Liver (tissue), 9 donors: ENCODE results near the gene ELP5. TPM values are rescaled to one million over a fixed set of nuclear protein-coding genes. Genes with fewer than 3 reads are reported as not detected.

Source experiments
- DNase-seq: peaks from one replicate; pipeline ENCODE4 v3.0.0-alpha.2; 2017; ENCODE audit warnings: low spot score
- H3K27ac ChIP-seq, 2 donors: one replicate each; pipeline ENCODE4 v1.7.0; 2013; ENCODE audit warnings: inconsistent platforms in 2 of 2, low read length in 2 of 2, control low read depth in 1 of 2, low read depth in 1 of 2, mild to moderate bottlenecking in 1 of 2
- H3K27me3 ChIP-seq, 4 donors: one replicate each; pipeline versions ENCODE4 v1.6.1 to v1.7.0; 2013; ENCODE audit warnings: low read length in 3 of 4, inconsistent platforms in 1 of 4, mild to moderate bottlenecking in 1 of 4, moderate library complexity in 1 of 4; ENCODE audit not compliant: control insufficient read depth in 4 of 4, insufficient read depth in 4 of 4
- H3K36me3 ChIP-seq, 4 donors: one replicate each; pipeline versions ENCODE4 v1.6.1 to v1.7.0; 2013; ENCODE audit warnings: low read length in 3 of 4, mild to moderate bottlenecking in 3 of 4, low read depth in 1 of 4, moderate library complexity in 1 of 4; ENCODE audit not compliant: control insufficient read depth in 4 of 4, insufficient read depth in 3 of 4
- H3K4me1 ChIP-seq, 4 donors: one replicate each; pipeline versions ENCODE4 v1.6.1 to v1.7.0; 2013; ENCODE audit warnings: low read length in 3 of 4, mild to moderate bottlenecking in 3 of 4, moderate library complexity in 1 of 4; ENCODE audit not compliant: control insufficient read depth in 4 of 4, insufficient read depth in 4 of 4
- H3K4me3 ChIP-seq, 3 donors: one replicate each; pipeline versions ENCODE4 v1.6.1 to v1.7.0; 2013; ENCODE audit warnings: low read length in 3 of 3, control low read depth in 1 of 3, low read depth in 1 of 3, mild to moderate bottlenecking in 1 of 3
- H3K9ac ChIP-seq, 2 donors: one replicate each; pipeline ENCODE4 v1.7.0; 2013; ENCODE audit warnings: low read length in 2 of 2, mild to moderate bottlenecking in 2 of 2, moderate library complexity in 2 of 2, control low read depth in 1 of 2, low read depth in 1 of 2
- H3K9me3 ChIP-seq, 4 donors: one replicate each; pipeline versions ENCODE4 v1.6.1 to v1.7.0; 2013; ENCODE audit warnings: low read length in 3 of 4; ENCODE audit not compliant: control insufficient read depth in 4 of 4
- EGR1 ChIP-seq, 2 donors: IDR thresholded peaks; 2 replicates each; pipeline ENCODE4 v1.6.1; 2016 to 2018; ENCODE audit warnings: antibody characterized with exemption in 2 of 2, low read depth in 2 of 2
- FOXA2 ChIP-seq: IDR thresholded peaks from 2 replicates; pipeline ENCODE4 v1.6.1; 2016; ENCODE audit warnings: antibody characterized with exemption
- GABPA ChIP-seq, 2 donors: IDR thresholded peaks in 1 of 2; conservative IDR thresholded peaks in 1 of 2; 2 replicates each; pipeline ENCODE4 v1.6.1; 2016; ENCODE audit warnings: antibody characterized with exemption in 2 of 2, mild to moderate bottlenecking in 1 of 2, moderate library complexity in 1 of 2
- HNF4A ChIP-seq, 2 donors: conservative IDR thresholded peaks; 2 replicates each; pipeline ENCODE4 v1.6.1; 2016; ENCODE audit warnings: antibody characterized with exemption in 2 of 2, mild to moderate bottlenecking in 2 of 2
- HNF4G ChIP-seq: IDR thresholded peaks from 2 replicates; pipeline ENCODE4 v1.6.1; 2016; ENCODE audit warnings: antibody characterized with exemption
- JUND ChIP-seq, 2 donors: IDR thresholded peaks; 2 replicates each; pipeline ENCODE4 v1.6.1; 2016; ENCODE audit warnings: antibody characterized with exemption in 2 of 2
- NR2F2 ChIP-seq: IDR thresholded peaks from 2 replicates; pipeline ENCODE4 v1.6.1; 2016; ENCODE audit warnings: antibody characterized with exemption
- RAD21 ChIP-seq, 2 donors: IDR thresholded peaks; 2 replicates each; pipeline ENCODE4 v1.6.1; 2016; ENCODE audit warnings: antibody characterized with exemption in 2 of 2, mild to moderate bottlenecking in 2 of 2
- SP1 ChIP-seq: IDR thresholded peaks from 2 replicates; pipeline ENCODE4 v1.6.1; 2018; ENCODE audit warnings: antibody characterized with exemption, mild to moderate bottlenecking
- TAF1 ChIP-seq: conservative IDR thresholded peaks from 2 replicates; pipeline ENCODE4 v1.6.1; 2016; ENCODE audit warnings: antibody characterized with exemption, mild to moderate bottlenecking
- YY1 ChIP-seq: IDR thresholded peaks from 2 replicates; pipeline ENCODE4 v1.6.1; 2016; ENCODE audit warnings: antibody characterized with exemption, mild to moderate bottlenecking
- WGBS: extraction: QIAGEN DNeasy Blood & Tissue Kit; methylation state at CpG from one replicate; pipeline ENCODE4 v1.1.7; 2013; 5-methylcytosine and 5-hydroxymethylcytosine counted together
- polyA plus RNA-seq, 2 donors: library from polyadenylated mRNA; stranded (reverse) in 1 of 2; unstranded in 1 of 2; fragments of 200-250 nt in 1 of 2; fragments of >200 nt in 1 of 2; fragmentation: Nextera tagmentation in 1 of 2; extraction: Ambion mirVana in 1 of 2; gene quantifications; one replicate each; pipeline versions ENCODE4 v1.2.1 to v1.2.3, GENCODE V29; 2013 to 2015
- total RNA-seq, 2 donors: library from RNA; depleted of rRNA; stranded (reverse); fragments of >200 nt; gene quantifications; one replicate each; pipeline ENCODE4 v1.2.3, GENCODE V29; 2014
- TF ChIP-seq, protein P1 (sequence below): IDR thresholded peaks from 2 replicates; pipeline ENCODE4 v1.6.1; 2016; ENCODE audit warnings: antibody characterized with exemption, mild to moderate bottlenecking
- TF ChIP-seq, protein P2 (sequence below): IDR thresholded peaks from 2 replicates; pipeline ENCODE4 v1.6.1; 2016; ENCODE audit warnings: antibody characterized with exemption
- TF ChIP-seq, protein P3 (sequence below): fragments of 150-350 bp; IDR thresholded peaks from 2 replicates; pipeline ENCODE4 v1.5.1; 2017; ENCODE audit warnings: improper control_type of control experiment, low read depth, low read length; ENCODE audit not compliant: missing input control
- TF ChIP-seq, protein P4 (sequence below): IDR thresholded peaks from 2 replicates; pipeline ENCODE4 v1.6.1; 2016; ENCODE audit warnings: antibody characterized with exemption
- donor health status: healthy.
- donor health status: healthy.
- donor health status: healthy.
- donor health status: healthy.
- donor health status: healthy.

Gene ELP5
- total and polyA plus RNA-seq, 4 donors = 19.3 to 38.4 (median 26.6) TPM

DNA sequence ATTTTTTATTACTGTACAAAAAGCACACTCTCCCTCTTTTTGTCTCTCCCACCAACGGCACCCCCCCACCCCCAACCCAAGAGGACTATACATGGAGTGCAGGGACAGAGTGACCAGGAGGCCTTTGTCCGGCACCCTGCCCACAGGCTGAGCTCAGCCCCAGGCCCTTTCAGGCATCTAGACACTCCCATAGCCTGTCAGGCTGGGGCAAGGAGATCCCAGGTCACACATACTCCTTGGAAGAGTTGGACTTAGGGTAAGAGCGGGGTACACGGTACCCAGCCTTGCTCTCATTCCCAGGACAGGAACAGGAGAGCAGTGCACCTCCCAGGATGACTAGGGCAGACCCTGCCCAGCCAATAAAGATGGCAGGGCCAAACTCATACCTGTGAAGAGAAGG lies 8.1 kb downstream of the ELP5 start:
- H3K4me3 ChIP-seq = peak overlapping the region; percentile 63 to 68 (median 65)
- no peak for DNase-seq
- TF ChIP-seq, protein P1, sequence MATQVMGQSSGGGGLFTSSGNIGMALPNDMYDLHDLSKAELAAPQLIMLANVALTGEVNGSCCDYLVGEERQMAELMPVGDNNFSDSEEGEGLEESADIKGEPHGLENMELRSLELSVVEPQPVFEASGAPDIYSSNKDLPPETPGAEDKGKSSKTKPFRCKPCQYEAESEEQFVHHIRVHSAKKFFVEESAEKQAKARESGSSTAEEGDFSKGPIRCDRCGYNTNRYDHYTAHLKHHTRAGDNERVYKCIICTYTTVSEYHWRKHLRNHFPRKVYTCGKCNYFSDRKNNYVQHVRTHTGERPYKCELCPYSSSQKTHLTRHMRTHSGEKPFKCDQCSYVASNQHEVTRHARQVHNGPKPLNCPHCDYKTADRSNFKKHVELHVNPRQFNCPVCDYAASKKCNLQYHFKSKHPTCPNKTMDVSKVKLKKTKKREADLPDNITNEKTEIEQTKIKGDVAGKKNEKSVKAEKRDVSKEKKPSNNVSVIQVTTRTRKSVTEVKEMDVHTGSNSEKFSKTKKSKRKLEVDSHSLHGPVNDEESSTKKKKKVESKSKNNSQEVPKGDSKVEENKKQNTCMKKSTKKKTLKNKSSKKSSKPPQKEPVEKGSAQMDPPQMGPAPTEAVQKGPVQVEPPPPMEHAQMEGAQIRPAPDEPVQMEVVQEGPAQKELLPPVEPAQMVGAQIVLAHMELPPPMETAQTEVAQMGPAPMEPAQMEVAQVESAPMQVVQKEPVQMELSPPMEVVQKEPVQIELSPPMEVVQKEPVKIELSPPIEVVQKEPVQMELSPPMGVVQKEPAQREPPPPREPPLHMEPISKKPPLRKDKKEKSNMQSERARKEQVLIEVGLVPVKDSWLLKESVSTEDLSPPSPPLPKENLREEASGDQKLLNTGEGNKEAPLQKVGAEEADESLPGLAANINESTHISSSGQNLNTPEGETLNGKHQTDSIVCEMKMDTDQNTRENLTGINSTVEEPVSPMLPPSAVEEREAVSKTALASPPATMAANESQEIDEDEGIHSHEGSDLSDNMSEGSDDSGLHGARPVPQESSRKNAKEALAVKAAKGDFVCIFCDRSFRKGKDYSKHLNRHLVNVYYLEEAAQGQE = no peak
- TF ChIP-seq, protein P2, sequence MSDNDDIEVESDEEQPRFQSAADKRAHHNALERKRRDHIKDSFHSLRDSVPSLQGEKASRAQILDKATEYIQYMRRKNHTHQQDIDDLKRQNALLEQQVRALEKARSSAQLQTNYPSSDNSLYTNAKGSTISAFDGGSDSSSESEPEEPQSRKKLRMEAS = no peak
- TF ChIP-seq NR2F2 (no peak), HNF4G (no peak), JUND (IDR thresholded peaks at IDR 0.05) (no peak), EGR1 (IDR thresholded peaks at IDR 0.05; ENCODE audit: low read depth in 2 of 2) (no peak), GABPA (IDR thresholded peaks at IDR 0.05 in 1 of 2, conservative IDR thresholded peaks at IDR 0.05 in 1 of 2) (no peak), TAF1 (no peak), YY1 (no peak), FOXA2 (no peak), HNF4A (conservative IDR thresholded peaks at IDR 0.05) (no peak), RAD21 (IDR thresholded peaks at IDR 0.05) (no peak)
- TF ChIP-seq, protein P3, sequence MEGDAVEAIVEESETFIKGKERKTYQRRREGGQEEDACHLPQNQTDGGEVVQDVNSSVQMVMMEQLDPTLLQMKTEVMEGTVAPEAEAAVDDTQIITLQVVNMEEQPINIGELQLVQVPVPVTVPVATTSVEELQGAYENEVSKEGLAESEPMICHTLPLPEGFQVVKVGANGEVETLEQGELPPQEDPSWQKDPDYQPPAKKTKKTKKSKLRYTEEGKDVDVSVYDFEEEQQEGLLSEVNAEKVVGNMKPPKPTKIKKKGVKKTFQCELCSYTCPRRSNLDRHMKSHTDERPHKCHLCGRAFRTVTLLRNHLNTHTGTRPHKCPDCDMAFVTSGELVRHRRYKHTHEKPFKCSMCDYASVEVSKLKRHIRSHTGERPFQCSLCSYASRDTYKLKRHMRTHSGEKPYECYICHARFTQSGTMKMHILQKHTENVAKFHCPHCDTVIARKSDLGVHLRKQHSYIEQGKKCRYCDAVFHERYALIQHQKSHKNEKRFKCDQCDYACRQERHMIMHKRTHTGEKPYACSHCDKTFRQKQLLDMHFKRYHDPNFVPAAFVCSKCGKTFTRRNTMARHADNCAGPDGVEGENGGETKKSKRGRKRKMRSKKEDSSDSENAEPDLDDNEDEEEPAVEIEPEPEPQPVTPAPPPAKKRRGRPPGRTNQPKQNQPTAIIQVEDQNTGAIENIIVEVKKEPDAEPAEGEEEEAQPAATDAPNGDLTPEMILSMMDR = no peak
- H3K27me3 ChIP-seq = no peaks in the 10 kb centered on the region
- H3K36me3 ChIP-seq = peaks cover 0 to 10% (median 6%) of the 10 kb centered on the region in 4 donors
- peaks cover 13 to 53% (median 32%) of the 10 kb centered on the region in 4 donors for H3K4me1 ChIP-seq
- peak overlapping the region; percentile 72 to 78 for H3K9ac ChIP-seq
- peak overlapping the region; percentile 83 to 87 for H3K27ac ChIP-seq
- no peaks in the 10 kb centered on the region for H3K9me3 ChIP-seq
- 49% methylated on average over 4 of the region's 4 CpGs for WGBS

DNA sequence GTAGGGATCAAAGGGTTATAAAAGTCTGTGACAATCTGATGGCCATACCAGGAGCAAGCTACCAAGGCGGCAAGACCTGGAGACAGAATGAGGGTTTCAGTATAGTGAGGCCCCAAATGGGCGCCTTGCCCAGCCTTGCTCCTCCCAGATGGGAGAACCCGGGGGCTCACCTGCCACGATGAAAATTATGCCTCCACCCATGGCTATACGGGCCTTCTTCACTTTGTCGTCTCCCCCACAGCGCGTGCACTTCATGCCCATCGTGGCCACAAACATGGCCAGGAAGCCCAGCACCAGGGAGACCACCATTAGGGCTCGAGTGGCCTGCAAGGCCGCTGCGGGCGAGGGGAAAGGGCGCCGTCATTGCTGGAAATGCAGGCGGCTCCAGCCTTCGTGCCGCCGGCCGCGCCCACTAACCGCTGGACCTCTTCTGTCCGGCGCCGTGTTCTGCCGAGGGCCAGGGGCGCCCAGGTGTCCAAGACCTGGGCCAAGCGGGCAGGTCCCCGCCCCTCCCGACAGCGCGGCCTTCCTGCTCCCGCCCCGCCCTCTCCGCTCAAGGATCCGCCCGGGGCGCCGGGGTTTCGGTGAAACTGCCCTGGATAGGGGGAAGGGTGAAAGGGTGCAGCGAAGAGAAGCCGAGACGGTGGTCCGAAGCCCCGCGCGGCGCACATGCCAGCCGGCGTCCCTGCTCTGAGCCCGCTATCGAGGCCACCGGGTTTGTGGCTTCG lies 8.8 kb downstream of the ELP5 start:
- H3K9ac ChIP-seq = peak overlapping the region; percentile 72 to 78
- TF ChIP-seq YY1 = peak; percentile 73
- peak in 1 of 2 donors; percentile 6 for TF ChIP-seq RAD21 (IDR thresholded peaks at IDR 0.05)
- TF ChIP-seq, protein P1 = peak; percentile 68
- TF ChIP-seq HNF4A (conservative IDR thresholded peaks at IDR 0.05) = peak in 1 of 2 donors; percentile 44
- no peak for TF ChIP-seq TAF1
- TF ChIP-seq SP1 = peak; percentile 30
- TF ChIP-seq, protein P4, sequence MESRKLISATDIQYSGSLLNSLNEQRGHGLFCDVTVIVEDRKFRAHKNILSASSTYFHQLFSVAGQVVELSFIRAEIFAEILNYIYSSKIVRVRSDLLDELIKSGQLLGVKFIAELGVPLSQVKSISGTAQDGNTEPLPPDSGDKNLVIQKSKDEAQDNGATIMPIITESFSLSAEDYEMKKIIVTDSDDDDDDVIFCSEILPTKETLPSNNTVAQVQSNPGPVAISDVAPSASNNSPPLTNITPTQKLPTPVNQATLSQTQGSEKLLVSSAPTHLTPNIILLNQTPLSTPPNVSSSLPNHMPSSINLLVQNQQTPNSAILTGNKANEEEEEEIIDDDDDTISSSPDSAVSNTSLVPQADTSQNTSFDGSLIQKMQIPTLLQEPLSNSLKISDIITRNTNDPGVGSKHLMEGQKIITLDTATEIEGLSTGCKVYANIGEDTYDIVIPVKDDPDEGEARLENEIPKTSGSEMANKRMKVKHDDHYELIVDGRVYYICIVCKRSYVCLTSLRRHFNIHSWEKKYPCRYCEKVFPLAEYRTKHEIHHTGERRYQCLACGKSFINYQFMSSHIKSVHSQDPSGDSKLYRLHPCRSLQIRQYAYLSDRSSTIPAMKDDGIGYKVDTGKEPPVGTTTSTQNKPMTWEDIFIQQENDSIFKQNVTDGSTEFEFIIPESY = no peak
- peak; percentile 67 for DNase-seq
- peak overlapping the region; percentile 63 to 68 (median 65) for H3K4me3 ChIP-seq
- H3K9me3 ChIP-seq = no peaks in the 10 kb centered on the region
- H3K27me3 ChIP-seq = no peaks in the 10 kb centered on the region
- H3K27ac ChIP-seq = peak overlapping the region; percentile 83 to 87
- H3K36me3 ChIP-seq = peaks cover 0 to 10% (median 6%) of the 10 kb centered on the region in 4 donors
- H3K4me1 ChIP-seq = peaks cover 13 to 53% (median 32%) of the 10 kb centered on the region in 4 donors
- WGBS = 7% methylated on average over 54 of the region's 54 CpGs
